WI38 (cell line): ENCODE data around the gene PARD3B.

Experiments used
- H3K4me3 ChIP-seq: 2 replicates; pipeline ENCODE4 v1.5.1; 2011; ENCODE audit warnings: low read depth, mild to moderate bottlenecking, control low read depth, low read length
- CTCF ChIP-seq: IDR thresholded peaks from 2 replicates; pipeline ENCODE4 v1.5.1; 2012; ENCODE audit warnings: low read depth, mild to moderate bottlenecking, control low read depth, low read length

PARD3B gene

GRCh38 chr2:204748286-204748685 lies 203.0 kb downstream of the PARD3B start:
- no peak for TF ChIP-seq CTCF
- no peak overlapping the region for H3K4me3 ChIP-seq

- no peak for TF ChIP-seq CTCF
- no peak overlapping the region for H3K4me3 ChIP-seq
Observed at GRCh38 chr2:204749319-204749718, 204.0 kb downstream of the PARD3B start.

- no peak for TF ChIP-seq CTCF
- no peak overlapping the region for H3K4me3 ChIP-seq
Observed at GRCh38 chr2:204750389-204750788, 205.1 kb downstream of the PARD3B start.

- no peak overlapping the region for H3K4me3 ChIP-seq
- TF ChIP-seq CTCF: no peak
Observed at GRCh38 chr2:204751472-204751871, 206.2 kb downstream of the PARD3B start.

GRCh38 chr2:204753841-204754240 lies 208.6 kb downstream of the PARD3B start:
- no peak overlapping the region for H3K4me3 ChIP-seq
- TF ChIP-seq CTCF: no peak

GRCh38 chr2:204754898-204755297 lies 209.6 kb downstream of the PARD3B start:
- H3K4me3 ChIP-seq: no peak overlapping the region
- TF ChIP-seq CTCF: no peak

- no peak for TF ChIP-seq CTCF
Observed at GRCh38 chr2:204763974-204764703, 218.9 kb downstream of the PARD3B start.

More at GRCh38 chr2:204763974-204764703, 218.9 kb downstream of the PARD3B start:
- H3K4me3 ChIP-seq: no peak overlapping the region
